Head of caudate nucleus (tissue), 42 donors: ENCODE measurements around the gene STIL.
"Not testable (repeated sequence)": the region's sequence is repeated elsewhere in the genome, so short reads cannot be mapped to it uniquely, and the experiment has no call there.

Experiments used
- DNase-seq, 42 donors: peaks; one replicate each; pipeline versions ENCODE4 v3.0.0 to v3.0.0-alpha.2; 2020 to 2021; ENCODE audit warnings: mixed read lengths in 7 of 42
- intact Hi-C: fragments of 100-400 bp; cut with DNase I; formaldehyde crosslinking; loops from one replicate; pipeline ENCODE4 v1.15.0; 2022

STIL gene

GRCh38 chr1:47325528-47325927 is 11.6 kb upstream of the STIL start:
- intact Hi-C loops: no loop called here
- no peak for DNase-seq

- DNase-seq: no peak
- intact Hi-C loops: no loop called here
Observed at GRCh38 chr1:47324682-47325081, 10.7 kb upstream of the STIL start.

GRCh38 chr1:47323599-47324031 is 9.7 kb upstream of the STIL start:
- intact Hi-C loops: no loop called here

GRCh38 chr1:47319968-47320367 is 6.0 kb upstream of the STIL start:
- DNase-seq, intact Hi-C loops: not testable (repeated sequence)

More at GRCh38 chr1:47323599-47324031, 9.7 kb upstream of the STIL start:
- no peak for DNase-seq

- intact Hi-C loops: no loop called here
- DNase-seq: no peak
Observed at GRCh38 chr1:47317841-47318240, 3.9 kb upstream of the STIL start.

GRCh38 chr1:47309427-47309826 is 4.5 kb downstream of the STIL start:
- intact Hi-C loops: no loop called here
- no peak for DNase-seq

GRCh38 chr1:47302472-47302871 is 11.5 kb downstream of the STIL start:
- intact Hi-C loops: no loop called here
- DNase-seq: no peak

GRCh38 chr1:47298025-47298699 is 15.8 kb downstream of the STIL start:
- DNase-seq: no peak
- intact Hi-C loops: no loop called here

- DNase-seq: no peak
- intact Hi-C loops: no loop called here
Observed at GRCh38 chr1:47295579-47295978, 18.4 kb downstream of the STIL start.

GRCh38 chr1:47294863-47295262 is 19.1 kb downstream of the STIL start:
- intact Hi-C loops, DNase-seq: not testable (repeated sequence)

- intact Hi-C loops, DNase-seq: not testable (repeated sequence)
Observed at GRCh38 chr1:47288116-47288515, 25.8 kb downstream of the STIL start.

- no peak for DNase-seq
- intact Hi-C loops: no loop called here
Observed at GRCh38 chr1:47280142-47280541, 33.8 kb downstream of the STIL start.

- no peak for DNase-seq
- intact Hi-C loops: no loop called here
Observed at GRCh38 chr1:47276850-47277249, 37.1 kb downstream of the STIL start.

- intact Hi-C loops, DNase-seq: not testable (repeated sequence)
Observed at GRCh38 chr1:47275811-47276210, 38.1 kb downstream of the STIL start.

GRCh38 chr1:47265529-47265928 is 48.4 kb downstream of the STIL start:
- DNase-seq, intact Hi-C loops: not testable (repeated sequence)

GRCh38 chr1:47262787-47263413 is 51.0 kb downstream of the STIL start:
- DNase-seq: peak in 8 of 42 donors; percentile 8 to 48 (median 20)
- intact Hi-C loops: no loop called here

- intact Hi-C loops: no loop called here
- no peak for DNase-seq
Observed at GRCh38 chr1:47257224-47257623, 56.7 kb downstream of the STIL start.

GRCh38 chr1:47252795-47253194 is 61.2 kb downstream of the STIL start:
- no peak for DNase-seq
- intact Hi-C loops: no loop called here

GRCh38 chr1:47252369-47252768 is 61.6 kb downstream of the STIL start:
- DNase-seq: no peak

GRCh38 chr1:47249755-47250154 is 64.2 kb downstream of the STIL start:
- DNase-seq: no peak
- intact Hi-C loops: no loop called here

More at GRCh38 chr1:47252369-47252768, 61.6 kb downstream of the STIL start:
- intact Hi-C loops: no loop called here

GRCh38 chr1:47244339-47244862 is 69.5 kb downstream of the STIL start:
- no peak for DNase-seq
- intact Hi-C loops: no loop called here
